CD14-positive monocyte (primary cell): ENCODE measurements around the gene HSP90B1. TPM values are rescaled to one million over a fixed set of nuclear protein-coding genes. Genes with fewer than 3 reads are reported as not detected.

Experiments
- DNase-seq, 3 donors: peaks; one replicate each; pipeline ENCODE4 v3.0.0-alpha.2; 2011 to 2022
- H2AFZ ChIP-seq: 2 replicates; pipeline ENCODE4 v1.6.0; 2012; ENCODE audit warnings: mild to moderate bottlenecking, low read depth, low read length, inconsistent platforms; ENCODE audit not compliant: insufficient read depth, poor library complexity, severe bottlenecking
- H3K27ac ChIP-seq, 2 donors: 1 replicate in 1 of 2; 2 replicates in 1 of 2; pipeline ENCODE4 v1.5.1; 2012 to 2013; ENCODE audit warnings: low read length in 2 of 2, control low read depth in 1 of 2, inconsistent platforms in 1 of 2, low read depth in 1 of 2, mild to moderate bottlenecking in 1 of 2
- H3K27me3 ChIP-seq, 2 donors: one replicate each; pipeline versions ENCODE4 v1.6.0 to v1.6.1; 2011 to 2013; ENCODE audit warnings: low read length in 2 of 2; ENCODE audit not compliant: control insufficient read depth in 2 of 2, insufficient read depth in 2 of 2
- H3K36me3 ChIP-seq, 2 donors: replicated peaks in 1 of 2; 1 replicate in 1 of 2; 2 replicates in 1 of 2; pipeline versions ENCODE4 v1.5.1 to v1.6.1; 2012 to 2013; ENCODE audit warnings: low read length in 2 of 2, control low read depth in 1 of 2, inconsistent platforms in 1 of 2, mild to moderate bottlenecking in 1 of 2; ENCODE audit not compliant: insufficient read depth in 2 of 2, control insufficient read depth in 1 of 2
- H3K4me1 ChIP-seq, 2 donors: 1 replicate in 1 of 2; 2 replicates in 1 of 2; pipeline versions ENCODE4 v1.5.1 to v1.6.1; 2012 to 2013; ENCODE audit warnings: low read length in 2 of 2, control low read depth in 1 of 2, inconsistent platforms in 1 of 2, mild to moderate bottlenecking in 1 of 2, moderate library complexity in 1 of 2; ENCODE audit not compliant: insufficient read depth in 2 of 2, control insufficient read depth in 1 of 2
- H3K4me2 ChIP-seq: replicated peaks from 2 replicates; pipeline ENCODE3; 2012; ENCODE audit warnings: low read length, moderate library complexity, mild to moderate bottlenecking; ENCODE audit not compliant: poor library complexity, severe bottlenecking; ENCODE audit errors: extremely low read depth
- H3K4me3 ChIP-seq, 3 experiments: fragments of 200-600 bp in 1 of 3; sonication (generic) in 1 of 3; replicated peaks in 1 of 3; 1 replicate in 2 of 3; 2 replicates in 1 of 3; pipeline ENCODE4 v1.5.1; 2011 to 2013; ENCODE audit warnings: low read length in 3 of 3, mild to moderate bottlenecking in 3 of 3, control low read depth in 2 of 3, low read depth in 2 of 3, inconsistent platforms in 1 of 3, moderate library complexity in 1 of 3
- H3K79me2 ChIP-seq: 2 replicates; pipeline ENCODE4 v1.6.0; 2012; ENCODE audit warnings: mild to moderate bottlenecking, control low read depth, inconsistent platforms, low read length, moderate library complexity; ENCODE audit not compliant: insufficient read depth
- H3K9ac ChIP-seq: 2 replicates; pipeline ENCODE4 v1.6.0; 2017; ENCODE audit warnings: low read length, mild to moderate bottlenecking; ENCODE audit not compliant: insufficient read depth, poor library complexity, severe bottlenecking
- H3K9me3 ChIP-seq, 2 donors: replicated peaks in 1 of 2; 1 replicate in 1 of 2; 2 replicates in 1 of 2; pipeline versions ENCODE4 v1.5.1 to v1.6.1; 2012 to 2013; ENCODE audit warnings: low read length in 2 of 2, control low read depth in 1 of 2; ENCODE audit not compliant: control insufficient read depth in 1 of 2, insufficient read depth in 1 of 2
- H4K20me1 ChIP-seq: 2 replicates; pipeline ENCODE4 v1.6.0; 2012; ENCODE audit warnings: mild to moderate bottlenecking, low read length, control low read depth, moderate library complexity; ENCODE audit not compliant: insufficient read depth
- H3K27ac Mint-ChIP-seq, 7 donors: one replicate each; pipeline ENCODE4 v1.8.0; 2020; ENCODE audit warnings: mild to moderate bottlenecking in 7 of 7, mixed read lengths in 7 of 7, moderate library complexity in 6 of 7, inconsistent platforms in 2 of 7
- H3K27me3 Mint-ChIP-seq, 3 donors: one replicate each; pipeline ENCODE4 v1.8.0; 2021 to 2022; ENCODE audit warnings: low read depth in 3 of 3, mild to moderate bottlenecking in 3 of 3, mixed read lengths in 3 of 3, moderate library complexity in 3 of 3, inconsistent platforms in 1 of 3
- H3K36me3 Mint-ChIP-seq, 2 donors: one replicate each; pipeline ENCODE4 v1.8.0; 2020; ENCODE audit warnings: mixed read lengths in 2 of 2, inconsistent platforms in 1 of 2, mild to moderate bottlenecking in 1 of 2
- H3K4me1 Mint-ChIP-seq: one replicate; pipeline ENCODE4 v1.8.0; 2020; ENCODE audit warnings: mild to moderate bottlenecking, mixed read lengths
- H3K4me3 Mint-ChIP-seq, 2 donors: one replicate each; pipeline ENCODE4 v1.8.0; 2020; ENCODE audit warnings: mild to moderate bottlenecking in 2 of 2, mixed read lengths in 2 of 2, moderate library complexity in 1 of 2
- H3K9me3 Mint-ChIP-seq, 7 donors: one replicate each; pipeline ENCODE4 v1.8.0; 2020 to 2022; ENCODE audit warnings: mixed read lengths in 7 of 7, mild to moderate bottlenecking in 6 of 7, moderate library complexity in 6 of 7, inconsistent platforms in 2 of 7
- CTCF ChIP-seq: fragments of 200-600 bp; IDR thresholded peaks from one replicate; pipeline ENCODE4 v1.8.0; 2022; ENCODE audit warnings: antibody characterized with exemption, mild to moderate bottlenecking
- WGBS: methylation state at CpG from one replicate; pipeline ENCODE4 v1.1.5; 2013; ENCODE audit warnings: missing lambda C conversion rate; ENCODE audit not compliant: insufficient coverage; 5-methylcytosine and 5-hydroxymethylcytosine counted together
- intact Hi-C, 2 donors: fragments of 100-400 bp; cut with micrococcal nuclease; formaldehyde crosslinking; loops; one replicate each; pipeline versions ENCODE4 v1.15.0 to v1.15.1; 2023
- polyA plus RNA-seq, 3 donors: library from polyadenylated mRNA; depleted of rRNA in 1 of 3; unstranded in 2 of 3; stranded (reverse) in 1 of 3; fragments of 300-500 nt in 2 of 3; fragments of >200 nt in 1 of 3; fragmentation: Illumina TruSeq in 2 of 3; gene quantifications; 1 replicate in 2 of 3; 2 replicates in 1 of 3; pipeline ENCODE4 v1.2.3, GENCODE V29; 2012 to 2021

HSP90B1 gene
- polyA plus RNA-seq, 3 donors: 97.9 to 177 (median 108) TPM

GRCh38 chr12:103915306-103915705 is 14.9 kb upstream of the HSP90B1 start:
- peaks cover 0 to 1% (median 0%) of the 10 kb centered on the region in 3 donors for H3K27me3 Mint-ChIP-seq
- no peak overlapping the region for H3K4me3 Mint-ChIP-seq

GRCh38 chr12:103917873-103918272 is 12.3 kb upstream of the HSP90B1 start:
- H3K27me3 Mint-ChIP-seq: no peaks in the 10 kb centered on the region
- no peak overlapping the region for H3K4me3 Mint-ChIP-seq
- no peaks in the 10 kb centered on the region for H3K36me3 ChIP-seq
- no peaks in the 10 kb centered on the region for H3K79me2 ChIP-seq
- DNase-seq: no peak
- H4K20me1 ChIP-seq: no peaks in the 10 kb centered on the region
- no peak overlapping the region for H2AFZ ChIP-seq
- no peaks in the 10 kb centered on the region for H3K27me3 ChIP-seq
- peaks cover 0 to 2% of the 10 kb centered on the region in 2 donors for H3K36me3 Mint-ChIP-seq
- no peak overlapping the region for H3K9ac ChIP-seq
- H3K4me2 ChIP-seq: no peak overlapping the region
- intact Hi-C loops: no loop called here
- peaks cover 3 to 5% of the 10 kb centered on the region in 2 donors for H3K9me3 ChIP-seq
- no peaks in the 10 kb centered on the region for H3K4me1 Mint-ChIP-seq
- no peaks in the 10 kb centered on the region for H3K4me1 ChIP-seq
- no peak for TF ChIP-seq CTCF
- WGBS: no CpG with 5 or more reads among the region's 3 CpGs
- no peak overlapping the region for H3K4me3 ChIP-seq
- no peak overlapping the region for H3K27ac Mint-ChIP-seq
- no peak overlapping the region for H3K27ac ChIP-seq
- peaks cover 4 to 9% (median 6%) of the 10 kb centered on the region in 7 donors for H3K9me3 Mint-ChIP-seq

More at GRCh38 chr12:103915306-103915705, 14.9 kb upstream of the HSP90B1 start:
- peaks cover 7% of the 10 kb centered on the region for H3K4me1 Mint-ChIP-seq
- no peak overlapping the region for H2AFZ ChIP-seq
- H3K36me3 Mint-ChIP-seq: peaks cover 0 to 2% of the 10 kb centered on the region in 2 donors
- H3K9me3 ChIP-seq: peaks cover 3 to 5% of the 10 kb centered on the region in 2 donors
- peaks cover 4 to 9% (median 6%) of the 10 kb centered on the region in 7 donors for H3K9me3 Mint-ChIP-seq
- no peaks in the 10 kb centered on the region for H3K4me1 ChIP-seq
- H3K27ac ChIP-seq: no peak overlapping the region
- H3K27me3 ChIP-seq: no peaks in the 10 kb centered on the region
- no peak overlapping the region for H3K9ac ChIP-seq
- no peak overlapping the region for H3K4me3 ChIP-seq
- no peaks in the 10 kb centered on the region for H3K36me3 ChIP-seq
- H3K27ac Mint-ChIP-seq: no peak overlapping the region
- H4K20me1 ChIP-seq: no peaks in the 10 kb centered on the region
- 78% methylated on average over 8 of the region's 8 CpGs for WGBS
- no peaks in the 10 kb centered on the region for H3K79me2 ChIP-seq
- TF ChIP-seq CTCF: no peak
- H3K4me2 ChIP-seq: no peak overlapping the region
- DNase-seq: no peak
- intact Hi-C loops: no loop called here
